Measurements from ENCODE around the gene PILRA. TPM values are rescaled to one million over a fixed set of nuclear protein-coding genes. Genes with fewer than 3 reads are reported as not detected.
A peak's percentile ranks its signal among the peaks of the same experiment; 100 is the strongest.

PILRA gene
- total and polyA plus RNA-seq, 2 experiments from 2014 or later: 2.2 to 3.0 TPM

GRCh38 chr7:100432053-100432452, 58.8 kb downstream of the PILRA start:
- Histone ChIP-seq H3K4me3 (no peak overlapping the region), H3K9me3 (ENCODE audit: low read depth) (no peaks in the 10 kb centered on the region), H3K27me3 (no peaks in the 10 kb centered on the region), H3K79me2 (peaks cover 54% of the 10 kb centered on the region), H3K9me2 (replicated peaks; ENCODE audit: insufficient read depth) (no peaks in the 10 kb centered on the region), H3K4me1 (ENCODE audit: insufficient read depth) (peaks cover 35% of the 10 kb centered on the region), H3K4me2 (peak overlapping the region; percentile 74), H4K20me1 (ENCODE audit: insufficient read depth, poor library complexity, severe bottlenecking) (peaks cover 3% of the 10 kb centered on the region), H3K36me3 (replicated peaks; ENCODE audit: insufficient read depth, low read depth) (no peaks in the 10 kb centered on the region), H3K27ac (no peak overlapping the region), H2AFZ (no peak overlapping the region)
- no peak for DNase-seq (ENCODE audit: low spot score)
- no peak for TF ChIP-seq EZH2 (IDR thresholded peaks at IDR 0.05; ENCODE audit: borderline replicate concordance)
- TF ChIP-seq CTCF (IDR thresholded peaks at IDR 0.05; ENCODE audit: poor library complexity): no peak
- no peak for TF ChIP-seq EZH2phosphoT487 (IDR thresholded peaks at IDR 0.05; ENCODE audit: low read depth, severe bottlenecking, unreplicated experiment)
- 84% methylated on average over 4 of the region's 4 CpGs for WGBS (ENCODE audit: low lambda C conversion rate, missing lambda C conversion rate)

- no peaks in the 10 kb centered on the region for H3K9me2 ChIP-seq (replicated peaks; ENCODE audit: insufficient read depth)
- H3K27ac ChIP-seq: no peak overlapping the region
- no peaks in the 10 kb centered on the region for H3K36me3 ChIP-seq (replicated peaks; ENCODE audit: insufficient read depth, low read depth)
- H3K4me2 ChIP-seq: peak overlapping the region; percentile 74
- H3K4me1 ChIP-seq (ENCODE audit: insufficient read depth): peaks cover 35% of the 10 kb centered on the region
- TF ChIP-seq CTCF (IDR thresholded peaks at IDR 0.05; ENCODE audit: poor library complexity): no peak
- TF ChIP-seq EZH2 (IDR thresholded peaks at IDR 0.05; ENCODE audit: borderline replicate concordance): no peak
- no peak for TF ChIP-seq EZH2phosphoT487 (IDR thresholded peaks at IDR 0.05; ENCODE audit: low read depth, severe bottlenecking, unreplicated experiment)
- H3K4me3 ChIP-seq: no peak overlapping the region
- peaks cover 3% of the 10 kb centered on the region for H4K20me1 ChIP-seq (ENCODE audit: insufficient read depth, poor library complexity, severe bottlenecking)
- no peaks in the 10 kb centered on the region for H3K27me3 ChIP-seq
- H3K9me3 ChIP-seq (ENCODE audit: low read depth): no peaks in the 10 kb centered on the region
- DNase-seq (ENCODE audit: low spot score): no peak
- peaks cover 54% of the 10 kb centered on the region for H3K79me2 ChIP-seq
- 93% methylated on average over 21 of the region's 21 CpGs for WGBS (ENCODE audit: low lambda C conversion rate, missing lambda C conversion rate)
- H2AFZ ChIP-seq: no peak overlapping the region
Measured at GRCh38 chr7:100432621-100433275, 59.5 kb downstream of the PILRA start.

GRCh38 chr7:100433276-100433591, 59.9 kb downstream of the PILRA start:
- H3K4me3 ChIP-seq: no peak overlapping the region
- H3K79me2 ChIP-seq: peaks cover 54% of the 10 kb centered on the region
- no peak overlapping the region for H3K4me2 ChIP-seq
- WGBS (ENCODE audit: low lambda C conversion rate, missing lambda C conversion rate): 81% methylated on average over 4 of the region's 4 CpGs
- no peaks in the 10 kb centered on the region for H3K9me3 ChIP-seq (ENCODE audit: low read depth)
- H3K27ac ChIP-seq: no peak overlapping the region
- peaks cover 3% of the 10 kb centered on the region for H4K20me1 ChIP-seq (ENCODE audit: insufficient read depth, poor library complexity, severe bottlenecking)
- TF ChIP-seq EZH2 (IDR thresholded peaks at IDR 0.05; ENCODE audit: borderline replicate concordance): no peak
- TF ChIP-seq EZH2phosphoT487 (IDR thresholded peaks at IDR 0.05; ENCODE audit: low read depth, severe bottlenecking, unreplicated experiment): no peak
- TF ChIP-seq CTCF (IDR thresholded peaks at IDR 0.05; ENCODE audit: poor library complexity): no peak
- no peaks in the 10 kb centered on the region for H3K9me2 ChIP-seq (replicated peaks; ENCODE audit: insufficient read depth)
- H3K36me3 ChIP-seq (replicated peaks; ENCODE audit: insufficient read depth, low read depth): no peaks in the 10 kb centered on the region
- H3K27me3 ChIP-seq: no peaks in the 10 kb centered on the region
- H2AFZ ChIP-seq: no peak overlapping the region
- no peak for DNase-seq (ENCODE audit: low spot score)
- peaks cover 35% of the 10 kb centered on the region for H3K4me1 ChIP-seq (ENCODE audit: insufficient read depth)

All from hepatocyte (in vitro differentiated cells).